IgD-negative memory B cell (primary cell): ENCODE data around the gene CDCP1. TPM values are rescaled to one million over a fixed set of nuclear protein-coding genes. Genes with fewer than 3 reads are reported as not detected.

ENCODE experiments used
- H3K27ac Mint-ChIP-seq, 3 donors: one replicate each; pipeline ENCODE4 v1.8.0; 2020 to 2022; ENCODE audit warnings: mild to moderate bottlenecking in 3 of 3, mixed read lengths in 3 of 3, moderate library complexity in 1 of 3
- H3K27me3 Mint-ChIP-seq: one replicate; pipeline ENCODE4 v1.8.0; 2021; ENCODE audit warnings: mixed read lengths
- H3K36me3 Mint-ChIP-seq: one replicate; pipeline ENCODE4 v1.8.0; 2020; ENCODE audit warnings: mild to moderate bottlenecking, mixed read lengths
- H3K4me1 Mint-ChIP-seq, 3 donors: one replicate each; pipeline ENCODE4 v1.8.0; 2020 to 2022; ENCODE audit warnings: mixed read lengths in 3 of 3, mild to moderate bottlenecking in 1 of 3
- H3K4me3 Mint-ChIP-seq, 4 donors: one replicate each; pipeline ENCODE4 v1.8.0; 2020 to 2022; ENCODE audit warnings: mild to moderate bottlenecking in 4 of 4, mixed read lengths in 4 of 4, moderate library complexity in 3 of 4
- H3K9me3 Mint-ChIP-seq, 3 donors: one replicate each; pipeline ENCODE4 v1.8.0; 2020 to 2021; ENCODE audit warnings: mixed read lengths in 3 of 3, mild to moderate bottlenecking in 1 of 3
- polyA plus RNA-seq: library from polyadenylated mRNA; unstranded; fragments of 300-500 nt; fragmentation: Illumina TruSeq; gene quantifications from one replicate; pipeline ENCODE4 v1.2.3, GENCODE V29; 2021

CDCP1 gene
- polyA plus RNA-seq, 1 donor from 2014 or later = not detected

DNA sequence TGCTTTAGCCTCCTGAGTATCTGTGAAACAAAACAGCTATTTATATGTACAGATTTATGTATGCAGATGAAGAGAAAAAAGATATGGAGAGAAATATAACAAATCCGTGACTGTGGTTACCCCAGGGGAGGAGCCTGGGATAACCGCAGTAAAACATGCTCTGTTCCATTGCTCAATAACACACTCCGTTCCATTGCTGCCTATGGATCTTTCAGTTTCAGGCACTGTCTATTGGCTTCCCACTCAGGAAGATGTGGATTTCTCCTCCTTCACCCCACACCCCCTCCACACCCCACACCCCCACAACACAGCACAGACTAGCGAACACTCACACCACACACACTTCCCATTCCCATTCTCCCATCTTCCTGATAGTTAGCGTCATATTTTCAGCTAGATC is 47.9 kb downstream of the CDCP1 start:
- Mint-ChIP-seq H3K4me1 (no peaks in the 10 kb centered on the region), H3K27me3 (peaks cover 20% of the 10 kb centered on the region), H3K27ac (no peak overlapping the region), H3K36me3 (peaks cover 3% of the 10 kb centered on the region), H3K9me3 (peaks cover 0 to 4% (median 4%) of the 10 kb centered on the region in 3 donors), H3K4me3 (no peak overlapping the region)

GRCh38 chr3:45097296-45097883 is 48.8 kb downstream of the CDCP1 start:
- H3K36me3 Mint-ChIP-seq = no peaks in the 10 kb centered on the region
- H3K4me1 Mint-ChIP-seq = no peaks in the 10 kb centered on the region
- no peak overlapping the region for H3K27ac Mint-ChIP-seq
- peaks cover 18% of the 10 kb centered on the region for H3K27me3 Mint-ChIP-seq
- no peaks in the 10 kb centered on the region for H3K9me3 Mint-ChIP-seq
- H3K4me3 Mint-ChIP-seq = no peak overlapping the region

DNA sequence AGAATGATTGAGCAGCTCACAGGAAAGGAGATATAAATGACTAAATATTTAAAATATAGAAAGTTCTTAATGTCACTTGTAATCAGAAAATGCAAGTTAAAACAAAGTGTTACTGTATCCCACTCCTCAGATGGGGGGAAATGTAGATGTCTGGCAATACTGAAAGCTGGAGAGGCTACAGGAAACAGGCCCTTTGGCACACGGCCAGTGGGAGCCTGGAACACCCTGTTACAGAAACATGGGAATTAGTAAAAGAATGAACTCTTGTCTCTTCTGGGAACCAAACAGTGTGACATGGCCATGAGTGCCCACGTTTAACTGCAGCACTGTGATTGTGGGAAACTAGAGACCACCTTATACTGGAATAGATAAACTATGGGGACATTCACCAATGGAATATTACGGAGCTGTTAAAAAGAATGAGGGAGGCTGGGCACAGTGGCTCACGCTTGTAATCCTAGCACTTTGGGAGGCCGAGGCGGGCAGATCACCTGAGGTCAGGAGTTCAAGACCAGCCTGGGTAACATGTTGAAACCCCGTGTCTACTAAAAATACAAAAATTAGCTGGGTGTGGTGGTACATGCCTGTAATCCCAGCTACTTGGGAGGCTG is 50.2 kb downstream of the CDCP1 start:
- H3K36me3 Mint-ChIP-seq = no peaks in the 10 kb centered on the region
- peaks cover 15% of the 10 kb centered on the region for H3K27me3 Mint-ChIP-seq
- no peaks in the 10 kb centered on the region for H3K9me3 Mint-ChIP-seq
- no peak overlapping the region for H3K4me3 Mint-ChIP-seq
- no peaks in the 10 kb centered on the region for H3K4me1 Mint-ChIP-seq
- H3K27ac Mint-ChIP-seq = no peak overlapping the region

DNA sequence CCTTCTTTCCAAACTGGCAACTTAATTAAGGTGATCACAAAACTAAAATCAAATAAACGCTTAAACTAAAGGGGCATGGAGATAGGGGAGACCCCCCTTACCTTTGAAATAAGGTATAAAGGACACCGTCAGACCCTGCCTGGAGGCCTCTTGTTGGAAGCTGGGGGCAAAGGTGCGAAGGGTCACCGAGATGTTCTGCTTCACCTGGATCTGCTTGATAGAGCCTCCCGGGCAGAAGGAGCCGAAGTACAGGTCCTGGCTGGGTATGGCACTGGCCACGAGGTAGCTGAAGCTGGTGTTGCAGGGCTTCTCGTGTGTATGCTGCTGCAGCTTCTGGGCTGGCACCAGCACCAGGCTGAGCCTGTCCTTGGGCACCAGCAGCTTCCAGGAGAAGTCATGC is 53.0 kb downstream of the CDCP1 start:
- H3K9me3 Mint-ChIP-seq = no peaks in the 10 kb centered on the region
- peaks cover 9% of the 10 kb centered on the region for H3K27me3 Mint-ChIP-seq
- H3K36me3 Mint-ChIP-seq = no peaks in the 10 kb centered on the region
- no peaks in the 10 kb centered on the region for H3K4me1 Mint-ChIP-seq
- H3K27ac Mint-ChIP-seq = no peak overlapping the region
- no peak overlapping the region for H3K4me3 Mint-ChIP-seq

DNA sequence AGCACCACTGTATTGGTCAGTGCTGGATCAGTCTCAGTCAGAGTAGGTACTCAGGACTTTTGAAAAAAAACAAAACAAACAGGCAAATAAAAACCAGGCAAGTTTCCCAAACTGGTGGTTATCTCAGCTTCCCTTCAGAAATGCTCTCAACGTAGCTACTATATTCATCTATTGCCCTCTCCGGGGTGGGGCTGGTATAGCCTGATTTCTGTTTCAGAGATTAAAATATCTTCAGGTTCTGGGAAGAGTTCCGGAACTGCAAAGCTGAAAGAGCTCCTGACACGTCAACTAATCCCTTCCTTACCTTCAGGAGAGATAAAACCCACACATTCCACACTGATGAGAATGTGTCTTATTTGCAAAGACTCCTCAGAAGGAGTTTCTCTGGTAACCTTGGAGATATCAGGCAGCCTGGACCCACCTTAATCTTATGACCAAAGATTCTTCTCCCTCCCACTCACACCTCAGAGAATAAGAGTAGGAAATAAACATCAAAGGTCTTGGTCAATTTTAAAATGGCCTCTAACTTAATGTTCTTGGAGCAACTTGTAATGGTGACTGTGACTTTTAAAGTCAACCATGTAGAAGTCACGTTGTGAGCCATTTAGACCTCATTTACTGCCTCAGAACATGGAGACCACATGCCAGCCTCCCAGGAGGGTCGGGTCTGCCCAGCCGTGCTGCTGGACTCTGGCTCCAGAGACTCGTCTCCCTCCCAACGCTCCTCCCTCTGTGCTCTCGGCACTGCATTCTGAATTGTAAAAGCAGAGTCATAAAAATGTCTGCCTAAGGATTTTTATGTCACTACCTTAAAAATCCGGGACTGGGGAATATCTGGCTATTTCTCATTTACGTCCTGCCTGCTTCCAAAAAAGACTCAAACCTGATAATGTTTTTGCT is 53.8 kb downstream of the CDCP1 start:
- no peaks in the 10 kb centered on the region for H3K9me3 Mint-ChIP-seq
- no peaks in the 10 kb centered on the region for H3K36me3 Mint-ChIP-seq
- peaks cover 9% of the 10 kb centered on the region for H3K27me3 Mint-ChIP-seq
- H3K4me3 Mint-ChIP-seq = no peak overlapping the region
- no peaks in the 10 kb centered on the region for H3K4me1 Mint-ChIP-seq
- no peak overlapping the region for H3K27ac Mint-ChIP-seq

DNA sequence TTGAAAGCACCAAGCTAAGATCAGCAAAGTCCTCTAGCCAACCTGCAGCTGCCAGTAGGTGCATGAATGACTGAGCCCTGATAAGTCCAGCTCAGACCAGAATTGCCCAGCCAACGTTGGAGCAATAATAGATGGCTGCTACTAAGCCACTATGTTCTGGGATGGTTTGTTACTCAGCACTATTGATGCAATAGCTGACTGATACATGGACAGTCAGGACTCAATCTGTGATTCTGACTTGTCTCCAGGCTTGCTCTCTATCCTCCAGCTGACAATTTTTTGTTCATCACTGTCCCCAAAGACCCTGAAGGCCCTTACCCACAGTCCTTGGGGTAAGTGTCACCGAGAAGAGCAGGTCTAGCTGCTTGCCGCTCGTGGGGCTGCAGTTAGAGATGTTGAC is 55.3 kb downstream of the CDCP1 start:
- H3K4me1 Mint-ChIP-seq = no peaks in the 10 kb centered on the region
- H3K4me3 Mint-ChIP-seq = no peak overlapping the region
- H3K27me3 Mint-ChIP-seq = peaks cover 9% of the 10 kb centered on the region
- no peaks in the 10 kb centered on the region for H3K36me3 Mint-ChIP-seq
- H3K9me3 Mint-ChIP-seq = no peaks in the 10 kb centered on the region
- no peak overlapping the region for H3K27ac Mint-ChIP-seq

- H3K9me3 Mint-ChIP-seq = no peaks in the 10 kb centered on the region
- peaks cover 5% of the 10 kb centered on the region for H3K27me3 Mint-ChIP-seq
- H3K4me3 Mint-ChIP-seq = no peak overlapping the region
- no peaks in the 10 kb centered on the region for H3K36me3 Mint-ChIP-seq
- H3K4me1 Mint-ChIP-seq = no peaks in the 10 kb centered on the region
- no peak overlapping the region for H3K27ac Mint-ChIP-seq
Observed at GRCh38 chr3:45088543-45089358, 57.4 kb downstream of the CDCP1 start.

- no peaks in the 10 kb centered on the region for H3K36me3 Mint-ChIP-seq
- no peak overlapping the region for H3K4me3 Mint-ChIP-seq
- no peaks in the 10 kb centered on the region for H3K4me1 Mint-ChIP-seq
- H3K9me3 Mint-ChIP-seq = no peaks in the 10 kb centered on the region
- H3K27me3 Mint-ChIP-seq = peaks cover 4% of the 10 kb centered on the region
- no peak overlapping the region for H3K27ac Mint-ChIP-seq
Observed at GRCh38 chr3:45087155-45087554, 59.0 kb downstream of the CDCP1 start.

DNA sequence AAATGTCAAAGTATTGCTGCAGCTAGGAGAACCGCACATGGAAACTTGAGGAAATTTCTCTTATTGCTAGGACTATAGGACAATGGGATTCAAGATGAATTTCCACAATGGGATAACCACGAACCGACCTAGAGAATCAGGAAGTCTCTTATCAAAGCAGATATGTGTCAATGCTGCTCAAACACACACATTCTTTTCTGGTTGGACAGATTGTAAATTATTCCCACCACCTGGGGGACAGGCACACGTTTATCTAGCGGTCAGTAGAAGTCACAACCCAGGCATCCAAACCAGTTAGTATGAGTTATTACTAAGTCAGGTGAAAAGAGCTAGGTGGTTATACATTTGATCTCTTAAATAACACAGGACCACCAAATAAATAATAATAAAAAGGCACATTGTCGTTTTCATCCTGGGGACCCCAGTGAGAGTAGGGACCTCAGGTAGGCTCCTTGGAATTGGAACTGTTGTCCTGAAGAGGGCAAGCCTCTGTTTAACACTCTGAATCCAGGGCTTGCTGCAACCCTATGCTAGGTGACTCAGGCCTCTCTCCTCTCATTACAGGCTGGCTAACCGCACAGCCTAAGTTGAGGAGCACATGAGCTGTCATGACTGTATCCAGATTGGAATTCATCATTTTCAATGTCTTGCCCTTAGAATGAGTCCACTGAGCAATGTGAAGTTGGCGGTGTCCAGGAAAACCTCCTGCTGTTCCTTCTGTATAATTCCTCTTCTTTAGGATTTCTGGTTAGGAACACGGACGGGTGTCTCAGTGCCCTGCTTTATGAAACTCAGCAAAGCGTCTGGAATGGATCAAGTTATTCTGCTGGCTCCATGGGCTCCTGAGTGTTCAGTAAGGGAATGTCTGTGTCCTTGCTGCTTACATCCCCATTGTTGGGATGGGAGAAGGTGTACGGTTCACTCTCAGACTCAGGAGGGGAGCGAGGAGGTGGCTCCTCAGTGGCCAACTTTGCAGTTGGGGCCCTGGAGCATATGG is 61.1 kb downstream of the CDCP1 start:
- Mint-ChIP-seq H3K4me1 (no peaks in the 10 kb centered on the region), H3K4me3 (no peak overlapping the region), H3K27me3 (peaks cover 4% of the 10 kb centered on the region), H3K9me3 (no peaks in the 10 kb centered on the region), H3K36me3 (no peaks in the 10 kb centered on the region), H3K27ac (no peak overlapping the region)

DNA sequence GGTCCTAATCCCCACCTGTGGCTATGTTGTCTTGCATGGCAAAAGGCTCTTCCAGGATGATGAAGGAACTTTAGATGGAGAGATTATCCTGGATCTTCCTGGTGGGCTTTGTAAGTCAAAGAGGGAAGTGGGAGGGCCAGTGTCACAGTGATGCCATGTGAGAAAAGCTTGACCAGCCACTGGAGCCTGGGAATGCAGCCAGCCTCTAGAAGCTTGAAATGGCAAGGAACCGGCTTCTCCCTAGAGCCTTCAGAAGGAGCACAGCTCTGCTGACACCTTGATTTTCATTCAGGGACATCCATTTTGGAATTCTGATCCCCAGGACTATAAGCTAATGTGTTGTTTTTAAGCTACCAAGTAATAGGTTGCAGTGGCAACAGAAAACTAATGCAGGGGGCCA is 61.8 kb downstream of the CDCP1 start:
- Mint-ChIP-seq H3K9me3 (no peaks in the 10 kb centered on the region), H3K27me3 (peaks cover 4% of the 10 kb centered on the region), H3K27ac (no peak overlapping the region), H3K4me1 (no peaks in the 10 kb centered on the region), H3K4me3 (no peak overlapping the region), H3K36me3 (no peaks in the 10 kb centered on the region)

DNA sequence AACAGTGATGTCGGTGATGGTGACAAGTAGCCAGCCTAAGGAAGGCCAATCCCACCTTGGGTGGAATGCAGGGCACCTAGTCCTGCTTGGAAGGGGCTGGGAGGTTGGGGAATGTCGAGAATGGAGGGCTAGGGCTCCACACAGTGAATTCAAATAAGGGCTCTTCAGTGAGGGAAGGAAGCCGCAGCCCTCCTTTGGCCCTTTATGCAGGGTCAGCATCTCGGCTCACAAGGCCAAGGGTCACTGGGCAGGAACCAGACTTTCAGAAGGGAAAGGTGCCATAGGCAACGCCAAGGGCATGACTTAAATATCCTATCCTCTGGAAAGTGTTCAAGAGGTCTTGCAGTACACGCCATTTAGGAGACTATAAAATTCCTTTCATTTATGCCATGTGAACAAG is 63.2 kb downstream of the CDCP1 start:
- H3K4me1 Mint-ChIP-seq = no peaks in the 10 kb centered on the region
- peaks cover 6% of the 10 kb centered on the region for H3K27me3 Mint-ChIP-seq
- H3K36me3 Mint-ChIP-seq = no peaks in the 10 kb centered on the region
- no peak overlapping the region for H3K27ac Mint-ChIP-seq
- no peak overlapping the region for H3K4me3 Mint-ChIP-seq
- no peaks in the 10 kb centered on the region for H3K9me3 Mint-ChIP-seq

DNA sequence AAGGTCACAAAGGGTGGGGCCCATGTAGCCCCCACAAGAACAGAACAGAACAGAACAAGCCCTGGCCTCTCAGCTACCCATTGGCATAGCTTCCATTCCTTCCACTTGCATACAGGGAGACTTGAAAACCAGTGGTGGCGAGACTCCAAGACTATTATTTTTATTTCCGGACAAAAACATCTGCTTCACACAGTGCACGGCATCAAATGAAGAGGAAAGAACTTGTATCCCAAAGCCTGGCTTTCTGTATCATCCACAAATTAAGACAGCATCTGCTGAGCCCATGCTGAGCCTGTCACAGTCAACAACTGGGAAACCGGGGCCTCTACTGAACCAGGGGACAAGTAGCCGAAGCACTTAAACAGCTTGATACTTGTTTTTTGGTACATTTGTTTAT is 64.0 kb downstream of the CDCP1 start:
- H3K9me3 Mint-ChIP-seq = no peaks in the 10 kb centered on the region
- H3K4me3 Mint-ChIP-seq = no peak overlapping the region
- H3K36me3 Mint-ChIP-seq = no peaks in the 10 kb centered on the region
- no peaks in the 10 kb centered on the region for H3K4me1 Mint-ChIP-seq
- peaks cover 7% of the 10 kb centered on the region for H3K27me3 Mint-ChIP-seq
- H3K27ac Mint-ChIP-seq = no peak overlapping the region

DNA sequence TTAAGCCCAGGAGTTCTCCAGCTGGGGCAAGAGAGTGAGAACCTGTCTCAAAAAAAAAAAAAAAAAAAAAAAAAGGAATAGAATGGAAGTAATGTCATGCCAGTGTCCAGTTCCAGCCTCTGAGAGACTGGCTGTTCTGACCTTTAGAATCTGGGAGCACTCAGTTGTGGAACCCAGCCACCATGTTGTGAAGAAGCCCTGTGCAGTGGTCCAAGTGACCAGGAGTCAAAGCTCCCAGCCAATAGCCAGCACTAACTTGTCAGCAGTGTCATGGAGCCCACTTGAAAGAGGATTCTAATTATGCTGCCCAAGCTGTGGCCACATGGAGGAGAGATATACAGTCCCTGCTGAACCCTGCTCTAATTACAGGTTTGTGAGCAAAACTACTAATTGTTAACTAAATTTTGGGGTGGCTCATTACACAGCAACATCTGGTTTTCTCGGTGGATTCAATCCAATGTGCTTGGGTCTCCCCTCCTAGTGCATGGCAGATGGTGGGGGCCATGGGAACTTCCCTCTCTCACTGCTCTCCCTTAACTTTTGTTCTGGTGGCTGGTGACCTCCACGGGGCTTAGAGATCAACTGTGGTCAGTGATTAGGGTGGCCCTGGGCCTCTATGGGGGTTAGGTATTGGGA is 64.6 kb downstream of the CDCP1 start:
- H3K36me3 Mint-ChIP-seq = no peaks in the 10 kb centered on the region

GRCh38 chr3:45080824-45081223 is 65.4 kb downstream of the CDCP1 start:
- Mint-ChIP-seq H3K9me3 (no peaks in the 10 kb centered on the region), H3K4me3 (no peak overlapping the region), H3K27me3 (peaks cover 7% of the 10 kb centered on the region), H3K36me3 (no peaks in the 10 kb centered on the region), H3K27ac (no peak overlapping the region), H3K4me1 (no peaks in the 10 kb centered on the region)

More for the DNA sequence above, 64.6 kb downstream of the CDCP1 start:
- no peak overlapping the region for H3K27ac Mint-ChIP-seq
- H3K9me3 Mint-ChIP-seq = no peaks in the 10 kb centered on the region
- no peaks in the 10 kb centered on the region for H3K4me1 Mint-ChIP-seq
- H3K27me3 Mint-ChIP-seq = peaks cover 7% of the 10 kb centered on the region
- H3K4me3 Mint-ChIP-seq = no peak overlapping the region
